Pancreas (tissue), 10 donors: ENCODE measurements around the gene GNPTG. TPM values are rescaled to one million over a fixed set of nuclear protein-coding genes. Genes with fewer than 3 reads are reported as not detected.
A peak's percentile ranks its signal among the peaks of the same experiment; 100 is the strongest.

ENCODE experiments used
- ATAC-seq, 4 donors: fragments of 200-7000 bp; cut with Tn5 transposase; one replicate each; pipeline versions ENCODE4 v1.8.0 to v1.9.1; 2020; ENCODE audit warnings: mild to moderate bottlenecking in 4 of 4, moderate library complexity in 4 of 4
- DNase-seq, 6 donors: peaks; one replicate each; pipeline ENCODE4 v3.0.0-alpha.2; 2020
- FAIRE-seq: peaks from 2 replicates; lab custom pipeline; 2012; peaks lifted over from hg19 to GRCh38; lab: Jason Lieb, UNC
- H3K27ac ChIP-seq, 4 donors: fragments of 200-600 bp; sonication (generic); 1 replicate in 3 of 4; 2 replicates in 1 of 4; pipeline versions ENCODE4 v1.5.0 to v1.8.0; 2020
- H3K27me3 ChIP-seq, 4 donors: fragments of 200-600 bp; one replicate each; pipeline ENCODE4 v1.8.0; 2021
- H3K36me3 ChIP-seq, 3 donors: fragments of 200-600 bp; sonication (generic) in 1 of 3; one replicate each; pipeline versions ENCODE4 v1.5.0 to v1.8.0; 2020 to 2021
- H3K4me1 ChIP-seq, 3 donors: fragments of 200-600 bp; one replicate each; pipeline ENCODE4 v1.8.0; 2021
- H3K4me3 ChIP-seq, 4 donors: fragments of 200-600 bp; sonication (generic) in 2 of 4; one replicate each; pipeline versions ENCODE4 v1.5.0 to v1.8.0; 2020 to 2021
- H3K9me3 ChIP-seq, 4 donors: fragments of 200-600 bp; one replicate each; pipeline ENCODE4 v1.8.0; 2021
- WGBS, 2 donors: extraction: QIAGEN DNeasy Blood & Tissue Kit; methylation state at CpG; one replicate each; pipeline ENCODE4 v1.1.7; 2013; 5-methylcytosine and 5-hydroxymethylcytosine counted together
- intact Hi-C, 3 donors: fragments of 100-400 bp; cut with DNase I; formaldehyde crosslinking; loops; one replicate each; pipeline versions ENCODE4 v1.11.1 to v1.14.2; 2022
- polyA plus RNA-seq, 2 donors: library from polyadenylated mRNA; stranded (reverse); fragments of 200-250 nt; gene quantifications; one replicate each; pipeline ENCODE4 v1.2.3, GENCODE V29; 2013
- total RNA-seq, 6 donors: library from RNA; stranded (reverse); fragmentation: NEBNext Ultra II Directional in 4 of 6; extraction: Animal tissue kit (Norgen Biotek cat#: 25700) in 4 of 6; gene quantifications; one replicate each; pipeline versions ENCODE4 v1.2.1 to v1.2.4, GENCODE V29; 2021 to 2023
- TF ChIP-seq, protein P1 (sequence below), 4 donors: fragments of 200-600 bp; sonication (generic) in 3 of 4; IDR thresholded peaks; one replicate each; pipeline versions ENCODE4 v1.5.0 to v1.8.0; 2021; ENCODE audit warnings: antibody characterized with exemption in 4 of 4
- donor health status: healthy with polysubstance abuse.
- donor health status: DM: no; HTN: no; CAD: no; lungs with moderate emphysema.
- donor health status: DM: no; HTN: no; CAD: no.
- donor health status: control.
- donor health status: control.
- donor health status: Bipolar disorder and iron deficiency.
- donor health status: DM: yes; HTN: yes; CAD: no.
- donor health status: DM: no; HTN: no; CAD: no.
- donor health status: DM: no; HTN: no; CAD: no.
- donor health status: DM: yes; HTN: yes; CAD: no.

The GNPTG gene
- total and polyA plus RNA-seq, 8 donors = 28.0 to 75.3 (median 40.9) TPM

DNA sequence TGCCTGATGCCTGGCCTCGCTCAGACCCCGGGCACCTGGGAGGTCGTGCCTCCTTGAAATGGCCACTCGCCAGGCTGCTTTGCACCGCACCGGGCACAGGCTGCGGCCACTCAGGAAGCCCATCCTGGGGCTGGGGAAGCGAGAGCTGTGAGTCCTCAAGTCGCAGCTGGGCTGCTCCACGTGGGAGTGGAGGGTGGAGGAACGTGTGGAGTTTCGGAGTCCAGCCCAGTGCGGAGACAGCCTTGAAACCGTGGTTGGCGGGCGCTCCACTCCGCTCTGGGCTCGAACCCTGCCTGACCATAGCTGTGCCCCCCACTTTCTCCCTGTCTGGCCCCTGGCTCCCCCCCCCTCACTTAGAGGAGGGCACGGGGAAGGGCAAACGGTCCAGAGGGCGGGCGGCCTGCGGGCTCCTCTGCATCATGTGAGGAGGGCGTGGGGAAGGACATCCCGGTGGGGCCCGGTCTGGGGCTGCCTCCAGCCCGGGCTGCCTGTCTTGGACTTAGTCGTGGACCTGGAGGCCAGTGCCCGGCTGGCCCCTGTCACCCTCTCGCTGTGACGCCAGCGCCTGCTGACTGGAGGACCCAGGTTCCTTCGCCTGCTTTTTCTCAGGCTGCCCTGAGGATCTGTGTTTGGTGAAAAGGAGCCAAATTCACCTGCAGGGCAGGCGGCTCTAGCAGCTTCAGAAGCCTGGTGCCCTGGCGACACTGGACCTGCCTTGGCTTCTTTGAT is 39.8 kb upstream of the GNPTG start:
- ATAC-seq (no peak), DNase-seq (peak in 3 of 6 donors; percentile 36 to 78 (median 58)), FAIRE-seq (no peak)
- intact Hi-C loops = no loop called here
- WGBS, 2 donors = 28% methylated on average over 35 of the region's 35 CpGs
- Histone ChIP-seq H3K4me1 (peaks cover 8 to 16% (median 15%) of the 10 kb centered on the region in 3 donors), H3K27me3 (no peaks in the 10 kb centered on the region), H3K4me3 (peak overlapping the region in 3 of 4 donors; percentile 57 to 72 (median 71)), H3K27ac (no peak overlapping the region), H3K36me3 (peaks cover 4 to 28% (median 21%) of the 10 kb centered on the region in 3 donors), H3K9me3 (no peaks in the 10 kb centered on the region)
- TF ChIP-seq, protein P1, sequence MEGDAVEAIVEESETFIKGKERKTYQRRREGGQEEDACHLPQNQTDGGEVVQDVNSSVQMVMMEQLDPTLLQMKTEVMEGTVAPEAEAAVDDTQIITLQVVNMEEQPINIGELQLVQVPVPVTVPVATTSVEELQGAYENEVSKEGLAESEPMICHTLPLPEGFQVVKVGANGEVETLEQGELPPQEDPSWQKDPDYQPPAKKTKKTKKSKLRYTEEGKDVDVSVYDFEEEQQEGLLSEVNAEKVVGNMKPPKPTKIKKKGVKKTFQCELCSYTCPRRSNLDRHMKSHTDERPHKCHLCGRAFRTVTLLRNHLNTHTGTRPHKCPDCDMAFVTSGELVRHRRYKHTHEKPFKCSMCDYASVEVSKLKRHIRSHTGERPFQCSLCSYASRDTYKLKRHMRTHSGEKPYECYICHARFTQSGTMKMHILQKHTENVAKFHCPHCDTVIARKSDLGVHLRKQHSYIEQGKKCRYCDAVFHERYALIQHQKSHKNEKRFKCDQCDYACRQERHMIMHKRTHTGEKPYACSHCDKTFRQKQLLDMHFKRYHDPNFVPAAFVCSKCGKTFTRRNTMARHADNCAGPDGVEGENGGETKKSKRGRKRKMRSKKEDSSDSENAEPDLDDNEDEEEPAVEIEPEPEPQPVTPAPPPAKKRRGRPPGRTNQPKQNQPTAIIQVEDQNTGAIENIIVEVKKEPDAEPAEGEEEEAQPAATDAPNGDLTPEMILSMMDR (IDR thresholded peaks at IDR 0.05) = no peak

GRCh38 chr16:1312467-1312816 is 39.3 kb upstream of the GNPTG start:
- ATAC-seq (no peak), FAIRE-seq (no peak), DNase-seq (peak in 1 of 6 donors; percentile 77)
- Histone ChIP-seq H3K9me3 (no peaks in the 10 kb centered on the region), H3K4me3 (peak overlapping the region in 1 of 4 donors; percentile 71), H3K27ac (no peak overlapping the region), H3K4me1 (peaks cover 8 to 16% (median 15%) of the 10 kb centered on the region in 3 donors), H3K36me3 (peaks cover 4 to 33% (median 21%) of the 10 kb centered on the region in 3 donors), H3K27me3 (no peaks in the 10 kb centered on the region)
- 69 to 79% methylated on average over 16 of the region's 16 CpGs for WGBS, 2 donors
- intact Hi-C loops = no loop called here
- TF ChIP-seq, protein P1 (IDR thresholded peaks at IDR 0.05) = no peak

- TF ChIP-seq, protein P1 (IDR thresholded peaks at IDR 0.05) = no peak
- Histone ChIP-seq H3K36me3 (peaks cover 4 to 38% (median 22%) of the 10 kb centered on the region in 3 donors), H3K9me3 (no peaks in the 10 kb centered on the region), H3K4me3 (no peak overlapping the region), H3K4me1 (peaks cover 8 to 16% (median 15%) of the 10 kb centered on the region in 3 donors), H3K27me3 (no peaks in the 10 kb centered on the region), H3K27ac (no peak overlapping the region)
- ATAC-seq (no peak), FAIRE-seq (no peak), DNase-seq (peak in 1 of 6 donors; percentile 69)
- intact Hi-C loops = no loop called here
- 90% methylated on average over 15 of the region's 15 CpGs for WGBS, 2 donors
Measured at GRCh38 chr16:1312903-1313302, 38.8 kb upstream of the GNPTG start.

DNA sequence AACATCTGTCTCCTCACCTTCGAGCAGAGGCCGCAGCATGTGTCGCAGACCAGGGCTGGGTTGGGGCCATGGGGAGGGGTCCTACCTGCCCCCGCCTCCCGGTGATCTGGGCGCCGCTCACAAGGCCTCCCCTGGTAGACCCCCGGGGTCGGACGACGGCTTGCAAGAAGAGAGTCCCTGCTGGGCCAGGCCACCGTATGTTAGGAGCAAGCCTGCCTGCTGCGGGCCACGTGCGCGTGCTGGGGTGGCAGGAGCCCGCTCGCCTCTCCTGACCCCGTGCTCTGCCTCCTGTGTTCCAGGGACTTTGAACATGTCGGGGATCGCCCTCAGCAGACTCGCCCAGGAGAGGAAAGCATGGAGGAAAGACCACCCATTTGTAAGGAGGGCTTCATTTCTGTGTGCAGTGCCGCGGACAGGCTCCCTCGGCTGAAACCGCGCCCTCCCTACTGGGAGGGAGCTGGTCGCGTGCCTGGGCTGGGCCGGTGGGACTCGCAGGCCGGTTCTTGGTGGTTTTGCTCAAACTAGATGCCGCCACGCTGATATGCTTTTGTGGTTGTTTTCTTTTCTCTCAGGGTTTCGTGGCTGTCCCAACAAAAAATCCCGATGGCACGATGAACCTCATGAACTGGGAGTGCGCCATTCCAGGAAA is 37.9 kb upstream of the GNPTG start:
- Histone ChIP-seq H3K4me1 (peaks cover 8 to 16% (median 15%) of the 10 kb centered on the region in 3 donors), H3K36me3 (peaks cover 4 to 47% (median 31%) of the 10 kb centered on the region in 3 donors), H3K27me3 (no peaks in the 10 kb centered on the region), H3K9me3 (no peaks in the 10 kb centered on the region), H3K27ac (no peak overlapping the region), H3K4me3 (no peak overlapping the region)
- DNase-seq (peak in 1 of 6 donors; percentile 79), ATAC-seq (no peak), FAIRE-seq (no peak)
- 90% methylated on average over 38 of the region's 38 CpGs for WGBS, 2 donors
- intact Hi-C loops = no loop called here
- TF ChIP-seq, protein P1 (IDR thresholded peaks at IDR 0.05) = no peak
